HG03103 (cell line): ENCODE results near the gene RETREG3.

ENCODE experiments used
- ATAC-seq: cut with Tn5 transposase; IDR thresholded peaks from one replicate; pipeline ENCODE4 v1.9.1; 2021; ENCODE audit warnings: low read depth; ENCODE audit not compliant: unreplicated experiment

Gene RETREG3

DNA sequence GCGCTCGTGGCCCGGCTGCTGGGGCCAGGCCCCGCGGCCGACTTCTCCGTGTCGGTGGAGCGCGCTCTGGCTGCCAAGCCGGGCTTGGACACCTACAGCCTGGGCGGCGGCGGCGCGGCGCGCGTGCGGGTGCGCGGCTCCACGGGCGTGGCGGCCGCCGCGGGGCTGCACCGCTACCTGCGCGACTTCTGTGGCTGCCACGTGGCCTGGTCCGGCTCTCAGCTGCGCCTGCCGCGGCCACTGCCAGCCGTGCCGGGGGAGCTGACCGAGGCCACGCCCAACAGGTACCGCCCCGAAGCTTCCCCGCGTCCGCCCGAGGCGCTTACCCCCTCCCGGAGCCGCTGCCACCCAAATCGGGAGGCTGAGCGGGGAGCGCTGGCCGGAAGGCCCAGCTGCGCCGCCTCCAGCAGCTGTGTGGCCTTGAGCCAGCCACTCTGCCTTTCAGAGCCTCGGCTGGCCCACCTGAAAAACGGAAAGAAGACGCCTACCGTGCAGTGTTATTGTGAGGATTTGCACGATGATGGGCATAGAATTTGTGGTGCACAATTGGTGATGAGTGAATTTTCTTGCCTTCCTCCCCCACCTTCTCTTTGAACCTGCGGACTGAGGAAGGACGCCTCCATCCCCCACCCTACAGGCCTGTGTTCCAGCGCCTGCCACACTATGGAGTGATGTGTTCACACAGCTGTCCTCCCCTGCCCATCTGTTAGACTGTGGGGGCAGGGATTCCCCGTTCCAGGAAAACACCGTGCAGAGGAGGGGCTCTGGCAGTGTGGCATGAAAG is 72.6 kb downstream of the RETREG3 start:
- peak; percentile 38 for ATAC-seq

GRCh38 chr17:42536048-42536371 is 73.2 kb downstream of the RETREG3 start, which contains the start of gene NAGLU:
Gene NAGLU, plus strand, starts transcription at chr17:42536241. Its CDS starts 32 bp downstream, at chr17:42536273.
- ATAC-seq: peak; percentile 70

DNA sequence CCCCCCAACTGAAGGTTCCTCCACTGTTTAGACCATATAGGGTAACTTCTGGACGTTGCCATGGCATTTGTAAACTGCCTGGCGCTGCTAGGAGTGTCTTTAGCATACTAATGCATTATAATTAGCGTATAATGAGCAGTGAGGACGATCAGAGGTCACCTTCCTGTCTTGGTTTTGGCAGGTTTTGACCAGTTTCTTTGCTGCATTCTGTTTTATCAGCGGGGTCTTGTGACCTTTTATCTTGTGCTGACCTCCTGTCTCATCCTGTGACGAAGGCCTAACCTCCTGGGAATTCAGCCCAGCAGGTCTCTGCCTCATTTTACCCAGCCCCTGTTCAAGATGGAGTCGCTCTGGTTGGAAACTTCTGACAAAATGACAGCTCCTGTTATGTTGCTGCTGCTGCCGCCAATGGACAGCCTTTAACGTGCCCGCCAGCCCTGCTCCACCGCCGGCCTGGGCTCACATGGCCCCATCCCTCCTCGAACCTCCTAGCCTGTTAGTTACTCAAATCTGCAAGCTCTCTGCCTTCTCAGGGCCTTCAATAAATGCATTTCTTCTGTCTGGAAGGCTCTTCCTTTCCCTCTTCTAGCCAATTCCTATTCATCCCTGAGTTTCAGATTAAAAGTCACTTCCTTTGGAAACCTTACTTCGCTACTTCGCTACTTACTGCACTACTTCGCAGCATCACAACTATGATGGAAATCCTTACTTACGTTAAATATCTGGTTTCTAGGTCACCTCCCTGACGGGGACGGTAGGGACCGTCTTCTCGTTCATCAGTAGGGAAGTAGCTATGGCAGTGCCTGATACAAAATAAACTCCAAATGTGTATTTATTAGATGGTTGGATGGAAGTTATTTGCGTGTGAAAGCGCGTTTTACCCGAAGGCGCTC is 73.8 kb downstream of the RETREG3 start:
- ATAC-seq: no peak

- no peak for ATAC-seq
These were observed 77.5 kb downstream of the RETREG3 start for GRCh38 chr17:42531455-42532354.

DNA sequence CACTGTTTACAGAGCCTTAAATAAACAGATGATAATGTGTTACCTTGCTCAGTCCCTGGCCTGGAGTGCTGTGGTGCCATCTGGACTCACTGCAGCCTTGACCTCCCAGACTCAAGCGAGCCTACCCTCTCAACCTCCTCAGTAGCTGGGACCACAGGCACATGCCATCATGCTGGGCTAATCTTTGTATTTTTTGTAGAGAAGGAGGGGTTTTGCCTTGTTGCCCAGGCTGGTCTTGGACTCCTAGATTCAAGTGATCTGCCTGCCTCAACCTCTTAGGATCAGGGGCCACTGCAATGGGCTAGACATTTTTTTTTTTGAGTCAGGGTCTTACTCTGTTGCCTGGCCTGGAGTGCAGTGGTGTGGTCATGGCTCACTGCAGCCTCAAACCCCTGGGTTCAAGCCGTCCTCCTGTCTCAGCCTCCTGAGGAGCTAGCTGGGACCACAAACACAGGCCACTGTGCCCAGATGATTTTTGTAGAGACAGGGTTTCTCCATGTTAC is 78.2 kb downstream of the RETREG3 start:
- no peak for ATAC-seq
